ENCODE measurements around the gene KLK2.

- TF ChIP-seq, protein P1, sequence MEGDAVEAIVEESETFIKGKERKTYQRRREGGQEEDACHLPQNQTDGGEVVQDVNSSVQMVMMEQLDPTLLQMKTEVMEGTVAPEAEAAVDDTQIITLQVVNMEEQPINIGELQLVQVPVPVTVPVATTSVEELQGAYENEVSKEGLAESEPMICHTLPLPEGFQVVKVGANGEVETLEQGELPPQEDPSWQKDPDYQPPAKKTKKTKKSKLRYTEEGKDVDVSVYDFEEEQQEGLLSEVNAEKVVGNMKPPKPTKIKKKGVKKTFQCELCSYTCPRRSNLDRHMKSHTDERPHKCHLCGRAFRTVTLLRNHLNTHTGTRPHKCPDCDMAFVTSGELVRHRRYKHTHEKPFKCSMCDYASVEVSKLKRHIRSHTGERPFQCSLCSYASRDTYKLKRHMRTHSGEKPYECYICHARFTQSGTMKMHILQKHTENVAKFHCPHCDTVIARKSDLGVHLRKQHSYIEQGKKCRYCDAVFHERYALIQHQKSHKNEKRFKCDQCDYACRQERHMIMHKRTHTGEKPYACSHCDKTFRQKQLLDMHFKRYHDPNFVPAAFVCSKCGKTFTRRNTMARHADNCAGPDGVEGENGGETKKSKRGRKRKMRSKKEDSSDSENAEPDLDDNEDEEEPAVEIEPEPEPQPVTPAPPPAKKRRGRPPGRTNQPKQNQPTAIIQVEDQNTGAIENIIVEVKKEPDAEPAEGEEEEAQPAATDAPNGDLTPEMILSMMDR (IDR thresholded peaks at IDR 0.05): no peak
- TF ChIP-seq POLR2A (IDR thresholded peaks at IDR 0.05): no peak
Observed at GRCh38 chr19:50832666-50833065, 40.6 kb upstream of the KLK2 start.

Data from tibial nerve (tissue), 3 donors.